Sigmoid colon (tissue), 4 donors: ENCODE measurements around the gene GZMB.

ENCODE experiments used
- CTCF ChIP-seq, 4 experiments: fragments of 450-650 bp in 3 of 4; fragments of 200-600 bp in 1 of 4; IDR thresholded peaks; one replicate each; pipeline ENCODE4 v1.5.1; 2016 to 2019; ENCODE audit warnings: antibody characterized with exemption in 4 of 4, mild to moderate bottlenecking in 3 of 4, moderate library complexity in 2 of 4
- POLR2AphosphoS5 ChIP-seq, 4 donors: sonication (generic); formaldehyde crosslinking; IDR thresholded peaks; one replicate each; pipeline ENCODE4 v1.6.1; 2017; ENCODE audit warnings: antibody characterized with exemption in 4 of 4

GRCh38 chr14:24634158-24634557, at the start of gene GZMB:
- TF ChIP-seq CTCF (IDR thresholded peaks at IDR 0.05) (no peak), POLR2AphosphoS5 (IDR thresholded peaks at IDR 0.05) (no peak)
